HepG2 (cell line): Measurements from ENCODE around the gene AKAP7. TPM values are rescaled to one million over a fixed set of nuclear protein-coding genes. Genes with fewer than 3 reads are reported as not detected.

Source experiments
- ATAC-seq: fragments of 200-7000 bp; cut with Tn5 transposase; 3 replicates; pipeline ENCODE4 v1.9.1; 2020; ENCODE audit warnings: mild to moderate bottlenecking, moderate library complexity
- BruUV-seq: library from RNA; stranded (reverse); fragments of 400-500 nt; replicated peaks from 2 replicates; lab custom pipeline; 2021; lab: Mats Ljungman, UMichigan
- CTCF ChIA-PET: fragments of 300-600 bp; formaldehyde crosslinking; extraction: SDS; loops from one replicate; lab custom pipeline; 2021; ENCODE audit warnings: low total read pairs, inconsistent platforms, low intra/inter-chr PET ratio; lab: Yijun Ruan, JAX
- POLR2A ChIA-PET: fragments of 350-600 bp; sonication (Branson Sonifier 250); formaldehyde crosslinking; loops from one replicate; lab custom pipeline; 2020; ENCODE audit warnings: antibody characterized with exemption, inconsistent platforms; lab: Yijun Ruan, JAX
- DNase-seq: peaks from one replicate; pipeline ENCODE4 v3.0.0-alpha.2; 2015; ENCODE audit warnings: low spot score
- FAIRE-seq: peaks from 3 replicates; lab custom pipeline; 2011; peaks lifted over from hg19 to GRCh38; lab: Jason Lieb, UNC
- H2AFZ ChIP-seq: one replicate; pipeline ENCODE4 v1.6.1; 2011; ENCODE audit warnings: low read length, inconsistent platforms
- H3K27ac ChIP-seq: fragments of 300-600 bp; 3 replicates; pipeline ENCODE4 v1.8.0; 2011; ENCODE audit warnings: mixed run types, mild to moderate bottlenecking, mixed read lengths, low read length, inconsistent platforms; ENCODE audit not compliant: insufficient read depth; ENCODE audit errors: extremely low read length
- H3K27me3 ChIP-seq, 2 experiments: fragments of 200-600 bp in 1 of 2; 2 replicates in 1 of 2; 3 replicates in 1 of 2; pipeline versions ENCODE4 v1.6.0 to v1.8.0; 2011; ENCODE audit warnings: low read length in 2 of 2, mild to moderate bottlenecking in 2 of 2, moderate library complexity in 2 of 2, inconsistent platforms in 1 of 2; ENCODE audit not compliant: insufficient read depth in 2 of 2, control insufficient read depth in 1 of 2
- H3K36me3 ChIP-seq, 2 experiments: fragments of 200-600 bp in 1 of 2; replicated peaks in 1 of 2; 2 replicates in 1 of 2; 3 replicates in 1 of 2; pipeline versions ENCODE4 v1.5.1 to v1.8.0; 2011; ENCODE audit warnings: low read length in 2 of 2, inconsistent platforms in 1 of 2; ENCODE audit not compliant: insufficient read depth in 2 of 2, control insufficient read depth in 1 of 2
- H3K4me1 ChIP-seq: 2 replicates; pipeline ENCODE4 v1.5.1; 2012; ENCODE audit warnings: low read length, inconsistent platforms; ENCODE audit not compliant: insufficient read depth
- H3K4me2 ChIP-seq: 2 replicates; pipeline ENCODE4 v1.6.0; 2011; ENCODE audit warnings: low read depth, low read length, inconsistent platforms
- H3K4me3 ChIP-seq, 3 experiments: fragments of 200-600 bp in 1 of 3; sonication (generic), shearing (Covaris generic) in 1 of 3; replicated peaks in 1 of 3; 2 replicates each; pipeline ENCODE4 v1.5.1; 2011 to 2016; ENCODE audit warnings: low read length in 3 of 3, inconsistent platforms in 2 of 3, low read depth in 2 of 3, mild to moderate bottlenecking in 2 of 3, control low read depth in 1 of 3, mixed read lengths in 1 of 3; ENCODE audit not compliant: insufficient read depth in 1 of 3
- H3K79me2 ChIP-seq: one replicate; pipeline ENCODE4 v1.6.1; 2011; ENCODE audit warnings: low read length, inconsistent platforms; ENCODE audit not compliant: insufficient read depth
- H3K9ac ChIP-seq: 2 replicates; pipeline ENCODE4 v1.6.0; 2011; ENCODE audit warnings: mild to moderate bottlenecking, low read depth, low read length, inconsistent platforms; ENCODE audit not compliant: insufficient read depth
- H3K9me3 ChIP-seq: 2 replicates; pipeline ENCODE4 v1.5.1; 2012; ENCODE audit warnings: mild to moderate bottlenecking, low read length
- H4K20me1 ChIP-seq: 2 replicates; pipeline ENCODE4 v1.6.0; 2011; ENCODE audit warnings: inconsistent platforms, mild to moderate bottlenecking, low read length, moderate library complexity; ENCODE audit not compliant: insufficient read depth
- KAT2B ChIP-seq: fragments of 150-350 bp; IDR thresholded peaks from 2 replicates; pipeline ENCODE4 v1.6.1; 2014; ENCODE audit warnings: low read depth, low read length, borderline replicate concordance
- KLF13 ChIP-seq: sonication (generic); formaldehyde crosslinking; IDR thresholded peaks from 2 replicates; pipeline ENCODE4 v1.4.0; 2020; ENCODE audit warnings: mild to moderate bottlenecking, missing genetic modification reagents
- KLF15 ChIP-seq: sonication (generic); formaldehyde crosslinking; IDR thresholded peaks from 2 replicates; pipeline ENCODE4 v1.8.1; 2023; ENCODE audit warnings: borderline replicate concordance, mild to moderate bottlenecking, inconsistent platforms, missing genetic modification reagents, mixed read lengths
- RFX1 ChIP-seq: fragments of 450-650 bp; IDR thresholded peaks from 2 replicates; pipeline ENCODE4 v1.6.1; 2017
- STAT6 ChIP-seq: sonication (generic); formaldehyde crosslinking; IDR thresholded peaks from 2 replicates; pipeline ENCODE4 v1.4.0; 2020; ENCODE audit warnings: missing genetic modification reagents, mild to moderate bottlenecking, borderline replicate concordance
- ZNF326 ChIP-seq: sonication (generic); formaldehyde crosslinking; IDR thresholded peaks from 2 replicates; pipeline ENCODE4 v1.4.0; 2020; ENCODE audit warnings: missing genetic modification reagents, borderline replicate concordance
- ZNF556 ChIP-seq: sonication (generic); formaldehyde crosslinking; IDR thresholded peaks from 2 replicates; pipeline ENCODE4 v1.4.0; 2020; ENCODE audit warnings: mild to moderate bottlenecking, missing genetic modification reagents, borderline replicate concordance
- WGBS: methylation state at CpG from one replicate; pipeline ENCODE4 v1.1.6; 2017; ENCODE audit warnings: low lambda C conversion rate; 5-methylcytosine and 5-hydroxymethylcytosine counted together
- in situ Hi-C: cut with HindIII; loops from 2 replicates; pipeline ENCODE4 v1.10.0; 2017; ENCODE audit warnings: low pct_unique_long_range_greater_than_20kb; ENCODE audit not compliant: extremely low pct_ligation_motif_present
- intact Hi-C: fragments of 100-400 bp; cut with micrococcal nuclease; formaldehyde crosslinking; loops from one replicate; pipeline ENCODE4 v1.10.0; 2022; ENCODE audit not compliant: unreplicated experiment
- polyA plus RNA-seq, 8 experiments: library from polyadenylated mRNA; depleted of rRNA in 3 of 8; stranded (reverse) in 7 of 8; unstranded in 1 of 8; fragments of >200 nt; fragmentation: Illumina TruSeq in 4 of 8; extraction: Trizol in 4 of 8; gene quantifications; 2 replicates each; pipeline versions ENCODE4 v1.2.1 to v1.2.3, GENCODE V29; 2011 to 2016; ENCODE audit warnings: low read depth in 4 of 8, missing spikeins in 1 of 8, mixed read lengths in 1 of 8; ENCODE audit not compliant: insufficient read depth in 1 of 8
- total RNA-seq, 5 experiments: library from RNA; depleted of rRNA; stranded (reverse); fragments of >200 nt; fragmentation: Illumina TruSeq; extraction: Trizol; gene quantifications; 2 replicates each; pipeline ENCODE4 v1.2.3, GENCODE V29; 2016; ENCODE audit warnings: low read depth in 1 of 5
- TF ChIP-seq, protein P1 (sequence below): IDR thresholded peaks from 2 replicates; pipeline ENCODE4 v1.6.1; 2016; ENCODE audit warnings: missing genetic modification reagents, missing compliant biosample characterization
- TF ChIP-seq, protein P2 (sequence below): IDR thresholded peaks from 2 replicates; pipeline ENCODE4 v1.6.1; 2016; ENCODE audit warnings: mild to moderate bottlenecking, missing biosample characterization, missing genetic modification reagents
- TF ChIP-seq, protein P3 (sequence below): sonication (generic); formaldehyde crosslinking; IDR thresholded peaks from 2 replicates; pipeline ENCODE4 v1.4.0; 2020; ENCODE audit warnings: missing genetic modification reagents, mild to moderate bottlenecking, borderline replicate concordance

Gene AKAP7
- total and polyA plus RNA-seq, 2 of the 13 experiments (the other 11 are each of a cell fraction or from before 2014, with no cell fraction given), result 3.6 to 11.7 TPM

DNA sequence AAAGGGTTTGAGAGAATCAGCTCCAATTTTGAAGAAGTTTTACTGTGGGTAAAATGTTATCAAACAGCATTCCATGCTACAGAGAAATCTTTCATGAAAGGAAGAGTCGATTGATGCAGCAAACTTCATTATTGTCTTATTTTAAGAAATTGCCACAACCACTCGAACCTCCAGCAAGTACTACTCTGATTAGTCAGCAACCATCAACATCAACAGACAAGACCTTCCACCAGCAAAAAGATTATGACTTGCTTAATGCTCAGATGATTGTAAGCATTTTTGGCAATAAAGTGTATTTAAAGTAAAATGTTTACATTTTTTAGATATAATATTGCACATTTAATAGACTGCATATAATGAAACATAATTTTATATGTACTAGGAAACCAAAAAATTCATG lies 87.5 kb downstream of the AKAP7 start:
- Histone ChIP-seq H3K4me3 (no peak overlapping the region), H3K4me1 (no peaks in the 10 kb centered on the region), H2AFZ (no peak overlapping the region), H3K9ac (no peak overlapping the region), H3K36me3 (no peaks in the 10 kb centered on the region), H3K27ac (no peak overlapping the region), H3K9me3 (no peaks in the 10 kb centered on the region), H3K27me3 (no peaks in the 10 kb centered on the region), H3K4me2 (no peak overlapping the region), H4K20me1 (no peaks in the 10 kb centered on the region), H3K79me2 (no peaks in the 10 kb centered on the region)
- TF ChIP-seq RFX1, result no peak
- no peak for TF ChIP-seq KLF13
- TF ChIP-seq, protein P1, sequence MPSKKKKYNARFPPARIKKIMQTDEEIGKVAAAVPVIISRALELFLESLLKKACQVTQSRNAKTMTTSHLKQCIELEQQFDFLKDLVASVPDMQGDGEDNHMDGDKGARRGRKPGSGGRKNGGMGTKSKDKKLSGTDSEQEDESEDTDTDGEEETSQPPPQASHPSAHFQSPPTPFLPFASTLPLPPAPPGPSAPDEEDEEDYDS, result no peak
- TF ChIP-seq, protein P2, sequence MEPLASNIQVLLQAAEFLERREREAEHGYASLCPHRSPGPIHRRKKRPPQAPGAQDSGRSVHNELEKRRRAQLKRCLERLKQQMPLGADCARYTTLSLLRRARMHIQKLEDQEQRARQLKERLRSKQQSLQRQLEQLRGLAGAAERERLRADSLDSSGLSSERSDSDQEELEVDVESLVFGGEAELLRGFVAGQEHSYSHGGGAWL (CRISPR knock-in tag), result no peak
- no peak for TF ChIP-seq KLF15 (CRISPR knock-in tag)
- CTCF ChIA-PET, result no interaction called here
- in situ Hi-C loops, result no loop called here
- intact Hi-C loops, result no loop called here
- DNase-seq, result no peak
- 90% methylated on average over 2 of the region's 2 CpGs for WGBS
- FAIRE-seq, result no peak
- POLR2A ChIA-PET, result no interaction called here
- BruUV-seq, result no TSS peak
- no peak for ATAC-seq

DNA sequence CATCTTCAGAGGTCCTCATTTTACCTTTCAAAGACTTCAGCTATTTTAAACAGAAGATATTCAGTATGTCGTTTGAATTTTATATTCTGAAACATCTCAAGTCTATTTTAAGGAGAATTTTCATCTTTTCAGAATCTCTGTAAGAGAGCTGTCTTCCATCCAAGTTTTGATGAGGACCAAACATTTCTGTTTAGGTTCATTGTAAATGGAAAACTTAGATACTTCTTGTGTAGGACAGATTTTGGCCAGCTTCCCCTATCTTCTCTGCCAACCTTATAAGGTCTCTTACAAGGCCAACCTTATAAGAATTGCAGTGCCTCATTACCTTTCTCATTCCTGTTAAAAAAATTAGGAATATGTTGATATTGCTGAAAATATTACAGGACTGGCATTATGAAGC lies 88.1 kb downstream of the AKAP7 start:
- H3K9ac ChIP-seq, result no peak overlapping the region
- H2AFZ ChIP-seq, result no peak overlapping the region
- H3K4me3 ChIP-seq, result no peak overlapping the region
- H3K4me2 ChIP-seq, result no peak overlapping the region
- FAIRE-seq (no peak), ATAC-seq (no peak), DNase-seq (no peak)
- no peaks in the 10 kb centered on the region for H3K36me3 ChIP-seq
- no peaks in the 10 kb centered on the region for H3K79me2 ChIP-seq
- WGBS, result 93% methylated on average over 1 of the region's 1 CpG
- no peaks in the 10 kb centered on the region for H3K4me1 ChIP-seq
- intact Hi-C loops, result no loop called here
- H3K27me3 ChIP-seq, result no peaks in the 10 kb centered on the region
- ChIA-PET POLR2A (no interaction called here), CTCF (no interaction called here)
- H4K20me1 ChIP-seq, result no peaks in the 10 kb centered on the region
- in situ Hi-C loops, result no loop called here
- no peaks in the 10 kb centered on the region for H3K9me3 ChIP-seq
- no TSS peak for BruUV-seq
- no peak overlapping the region for H3K27ac ChIP-seq
- TF ChIP-seq KAT2B (no peak), ZNF556 (CRISPR knock-in tag) (no peak), STAT6 (CRISPR knock-in tag) (no peak), ZNF326 (CRISPR knock-in tag) (no peak)
- TF ChIP-seq, protein P3, sequence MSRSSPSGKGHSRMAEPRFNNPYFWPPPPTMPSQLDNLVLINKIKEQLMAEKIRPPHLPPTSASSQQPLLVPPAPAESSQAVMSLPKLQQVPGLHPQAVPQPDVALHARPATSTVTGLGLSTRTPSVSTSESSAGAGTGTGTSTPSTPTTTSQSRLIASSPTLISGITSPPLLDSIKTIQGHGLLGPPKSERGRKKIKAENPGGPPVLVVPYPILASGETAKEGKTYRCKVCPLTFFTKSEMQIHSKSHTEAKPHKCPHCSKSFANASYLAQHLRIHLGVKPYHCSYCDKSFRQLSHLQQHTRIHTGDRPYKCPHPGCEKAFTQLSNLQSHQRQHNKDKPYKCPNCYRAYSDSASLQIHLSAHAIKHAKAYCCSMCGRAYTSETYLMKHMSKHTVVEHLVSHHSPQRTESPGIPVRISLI (CRISPR knock-in tag), result no peak
